ENCODE measurements around the gene PAN3. TPM values are rescaled to one million over a fixed set of nuclear protein-coding genes. Genes with fewer than 3 reads are reported as not detected.

PAN3 gene
- total and polyA plus RNA-seq, 2 experiments from 2014 or later = 27.4 to 58.2 TPM

DNA sequence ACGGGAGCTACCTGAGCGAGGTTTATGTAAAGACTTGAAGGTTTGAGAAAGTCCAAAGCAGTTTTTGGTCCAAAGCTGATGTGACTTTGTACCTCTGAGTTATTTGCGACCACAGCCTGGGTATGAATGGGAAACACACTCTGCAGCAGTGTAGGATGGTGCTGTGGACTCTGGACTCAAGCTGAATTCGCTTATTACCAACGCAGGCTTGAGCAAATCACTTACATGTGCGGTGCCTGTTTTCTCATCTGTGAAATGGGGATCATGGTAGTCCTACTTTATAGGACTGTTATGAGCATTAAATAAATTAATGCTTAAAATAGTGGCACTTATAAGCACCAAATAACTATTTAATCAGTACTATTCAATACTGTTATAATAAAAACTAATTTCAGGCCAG is 176.5 kb downstream of the PAN3 start:
- Mint-ChIP-seq H3K4me3 (no peak overlapping the region), H3K27me3 (ENCODE audit: insufficient read depth, low read depth, poor library complexity) (peaks cover 8% of the 10 kb centered on the region), H3K36me3 (ENCODE audit: low read depth) (peaks cover 21% of the 10 kb centered on the region), H3K9me3 (no peaks in the 10 kb centered on the region), H3K4me1 (no peaks in the 10 kb centered on the region), H3K27ac (no peak overlapping the region)
- Histone ChIP-seq H3K27me3 (ENCODE audit: insufficient read depth) (no peaks in the 10 kb centered on the region), H3K4me3 (no peak overlapping the region), H3K27ac (ENCODE audit: low read depth) (no peak overlapping the region), H3K79me2 (replicated peaks; ENCODE audit: insufficient read depth) (no peaks in the 10 kb centered on the region), H3K4me2 (no peak overlapping the region), H3K9me2 (ENCODE audit: insufficient read depth) (no peaks in the 10 kb centered on the region), H3K36me3 (ENCODE audit: insufficient read depth) (peaks cover 21% of the 10 kb centered on the region; the same call in 1 of the 2 replicates), H3K4me1 (ENCODE audit: insufficient read depth) (no peaks in the 10 kb centered on the region), H3F3A (replicated peaks; ENCODE audit: low read depth) (no peaks in the 10 kb centered on the region), H2AFZ (no peak overlapping the region), H4K20me1 (replicated peaks; ENCODE audit: insufficient read depth) (no peaks in the 10 kb centered on the region)
- no peak for ATAC-seq
- DNase-seq (ENCODE audit: low spot score) = no peak
- TF ChIP-seq ZNF114 (CRISPR knock-in tag; IDR thresholded peaks at IDR 0.05) = no peak
- TF ChIP-seq, protein P1, sequence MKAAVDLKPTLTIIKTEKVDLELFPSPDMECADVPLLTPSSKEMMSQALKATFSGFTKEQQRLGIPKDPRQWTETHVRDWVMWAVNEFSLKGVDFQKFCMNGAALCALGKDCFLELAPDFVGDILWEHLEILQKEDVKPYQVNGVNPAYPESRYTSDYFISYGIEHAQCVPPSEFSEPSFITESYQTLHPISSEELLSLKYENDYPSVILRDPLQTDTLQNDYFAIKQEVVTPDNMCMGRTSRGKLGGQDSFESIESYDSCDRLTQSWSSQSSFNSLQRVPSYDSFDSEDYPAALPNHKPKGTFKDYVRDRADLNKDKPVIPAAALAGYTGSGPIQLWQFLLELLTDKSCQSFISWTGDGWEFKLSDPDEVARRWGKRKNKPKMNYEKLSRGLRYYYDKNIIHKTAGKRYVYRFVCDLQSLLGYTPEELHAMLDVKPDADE (IDR thresholded peaks at IDR 0.05) = no peak
- no peak for TF ChIP-seq CREB1 (CRISPR knock-in tag; IDR thresholded peaks at IDR 0.05; ENCODE audit: low read depth)
- TF ChIP-seq, protein P2, sequence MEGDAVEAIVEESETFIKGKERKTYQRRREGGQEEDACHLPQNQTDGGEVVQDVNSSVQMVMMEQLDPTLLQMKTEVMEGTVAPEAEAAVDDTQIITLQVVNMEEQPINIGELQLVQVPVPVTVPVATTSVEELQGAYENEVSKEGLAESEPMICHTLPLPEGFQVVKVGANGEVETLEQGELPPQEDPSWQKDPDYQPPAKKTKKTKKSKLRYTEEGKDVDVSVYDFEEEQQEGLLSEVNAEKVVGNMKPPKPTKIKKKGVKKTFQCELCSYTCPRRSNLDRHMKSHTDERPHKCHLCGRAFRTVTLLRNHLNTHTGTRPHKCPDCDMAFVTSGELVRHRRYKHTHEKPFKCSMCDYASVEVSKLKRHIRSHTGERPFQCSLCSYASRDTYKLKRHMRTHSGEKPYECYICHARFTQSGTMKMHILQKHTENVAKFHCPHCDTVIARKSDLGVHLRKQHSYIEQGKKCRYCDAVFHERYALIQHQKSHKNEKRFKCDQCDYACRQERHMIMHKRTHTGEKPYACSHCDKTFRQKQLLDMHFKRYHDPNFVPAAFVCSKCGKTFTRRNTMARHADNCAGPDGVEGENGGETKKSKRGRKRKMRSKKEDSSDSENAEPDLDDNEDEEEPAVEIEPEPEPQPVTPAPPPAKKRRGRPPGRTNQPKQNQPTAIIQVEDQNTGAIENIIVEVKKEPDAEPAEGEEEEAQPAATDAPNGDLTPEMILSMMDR (conservative IDR thresholded peaks at IDR 0.05; ENCODE audit: low read depth in 2 of 2) = no peak
- TF ChIP-seq NANOG (IDR thresholded peaks at IDR 0.05; ENCODE audit: borderline replicate concordance) = no peak
- no peak for TF ChIP-seq ZNF331 (CRISPR knock-in tag; IDR thresholded peaks at IDR 0.05; ENCODE audit: low read depth)
- TF ChIP-seq, protein P3, sequence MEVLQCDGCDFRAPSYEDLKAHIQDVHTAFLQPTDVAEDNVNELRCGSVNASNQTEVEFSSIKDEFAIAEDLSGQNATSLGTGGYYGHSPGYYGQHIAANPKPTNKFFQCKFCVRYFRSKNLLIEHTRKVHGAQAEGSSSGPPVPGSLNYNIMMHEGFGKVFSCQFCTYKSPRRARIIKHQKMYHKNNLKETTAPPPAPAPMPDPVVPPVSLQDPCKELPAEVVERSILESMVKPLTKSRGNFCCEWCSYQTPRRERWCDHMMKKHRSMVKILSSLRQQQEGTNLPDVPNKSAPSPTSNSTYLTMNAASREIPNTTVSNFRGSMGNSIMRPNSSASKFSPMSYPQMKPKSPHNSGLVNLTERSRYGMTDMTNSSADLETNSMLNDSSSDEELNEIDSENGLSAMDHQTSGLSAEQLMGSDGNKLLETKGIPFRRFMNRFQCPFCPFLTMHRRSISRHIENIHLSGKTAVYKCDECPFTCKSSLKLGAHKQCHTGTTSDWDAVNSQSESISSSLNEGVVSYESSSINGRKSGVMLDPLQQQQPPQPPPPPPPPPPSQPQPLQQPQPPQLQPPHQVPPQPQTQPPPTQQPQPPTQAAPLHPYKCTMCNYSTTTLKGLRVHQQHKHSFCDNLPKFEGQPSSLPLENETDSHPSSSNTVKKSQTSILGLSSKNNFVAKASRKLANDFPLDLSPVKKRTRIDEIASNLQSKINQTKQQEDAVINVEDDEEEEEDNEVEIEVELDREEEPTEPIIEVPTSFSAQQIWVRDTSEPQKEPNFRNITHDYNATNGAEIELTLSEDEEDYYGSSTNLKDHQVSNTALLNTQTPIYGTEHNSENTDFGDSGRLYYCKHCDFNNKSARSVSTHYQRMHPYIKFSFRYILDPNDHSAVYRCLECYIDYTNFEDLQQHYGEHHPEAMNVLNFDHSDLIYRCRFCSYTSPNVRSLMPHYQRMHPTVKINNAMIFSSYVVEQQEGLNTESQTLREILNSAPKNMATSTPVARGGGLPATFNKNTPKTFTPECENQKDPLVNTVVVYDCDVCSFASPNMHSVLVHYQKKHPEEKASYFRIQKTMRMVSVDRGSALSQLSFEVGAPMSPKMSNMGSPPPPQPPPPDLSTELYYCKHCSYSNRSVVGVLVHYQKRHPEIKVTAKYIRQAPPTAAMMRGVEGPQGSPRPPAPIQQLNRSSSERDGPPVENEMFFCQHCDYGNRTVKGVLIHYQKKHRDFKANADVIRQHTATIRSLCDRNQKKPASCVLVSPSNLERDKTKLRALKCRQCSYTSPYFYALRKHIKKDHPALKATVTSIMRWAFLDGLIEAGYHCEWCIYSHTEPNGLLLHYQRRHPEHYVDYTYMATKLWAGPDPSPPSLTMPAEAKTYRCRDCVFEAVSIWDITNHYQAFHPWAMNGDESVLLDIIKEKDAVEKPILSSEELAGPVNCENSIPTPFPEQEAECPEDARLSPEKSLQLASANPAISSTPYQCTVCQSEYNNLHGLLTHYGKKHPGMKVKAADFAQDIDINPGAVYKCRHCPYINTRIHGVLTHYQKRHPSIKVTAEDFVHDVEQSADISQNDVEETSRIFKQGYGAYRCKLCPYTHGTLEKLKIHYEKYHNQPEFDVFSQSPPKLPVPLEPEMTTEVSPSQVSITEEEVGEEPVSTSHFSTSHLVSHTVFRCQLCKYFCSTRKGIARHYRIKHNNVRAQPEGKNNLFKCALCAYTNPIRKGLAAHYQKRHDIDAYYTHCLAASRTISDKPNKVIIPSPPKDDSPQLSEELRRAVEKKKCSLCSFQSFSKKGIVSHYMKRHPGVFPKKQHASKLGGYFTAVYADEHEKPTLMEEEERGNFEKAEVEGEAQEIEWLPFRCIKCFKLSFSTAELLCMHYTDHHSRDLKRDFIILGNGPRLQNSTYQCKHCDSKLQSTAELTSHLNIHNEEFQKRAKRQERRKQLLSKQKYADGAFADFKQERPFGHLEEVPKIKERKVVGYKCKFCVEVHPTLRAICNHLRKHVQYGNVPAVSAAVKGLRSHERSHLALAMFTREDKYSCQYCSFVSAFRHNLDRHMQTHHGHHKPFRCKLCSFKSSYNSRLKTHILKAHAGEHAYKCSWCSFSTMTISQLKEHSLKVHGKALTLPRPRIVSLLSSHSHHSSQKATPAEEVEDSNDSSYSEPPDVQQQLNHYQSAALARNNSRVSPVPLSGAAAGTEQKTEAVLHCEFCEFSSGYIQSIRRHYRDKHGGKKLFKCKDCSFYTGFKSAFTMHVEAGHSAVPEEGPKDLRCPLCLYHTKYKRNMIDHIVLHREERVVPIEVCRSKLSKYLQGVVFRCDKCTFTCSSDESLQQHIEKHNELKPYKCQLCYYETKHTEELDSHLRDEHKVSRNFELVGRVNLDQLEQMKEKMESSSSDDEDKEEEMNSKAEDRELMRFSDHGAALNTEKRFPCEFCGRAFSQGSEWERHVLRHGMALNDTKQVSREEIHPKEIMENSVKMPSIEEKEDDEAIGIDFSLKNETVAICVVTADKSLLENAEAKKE (CRISPR knock-in tag; IDR thresholded peaks at IDR 0.05) = no peak
- TF ChIP-seq POLR2AphosphoS5 (IDR thresholded peaks at IDR 0.05; ENCODE audit: low read depth) = no peak
- no peak for TF ChIP-seq JUNB (IDR thresholded peaks at IDR 0.05; ENCODE audit: unreplicated experiment)
- TF ChIP-seq EZH2phosphoT487 (IDR thresholded peaks at IDR 0.05; ENCODE audit: unreplicated experiment) = no peak
- TF ChIP-seq, protein P4, sequence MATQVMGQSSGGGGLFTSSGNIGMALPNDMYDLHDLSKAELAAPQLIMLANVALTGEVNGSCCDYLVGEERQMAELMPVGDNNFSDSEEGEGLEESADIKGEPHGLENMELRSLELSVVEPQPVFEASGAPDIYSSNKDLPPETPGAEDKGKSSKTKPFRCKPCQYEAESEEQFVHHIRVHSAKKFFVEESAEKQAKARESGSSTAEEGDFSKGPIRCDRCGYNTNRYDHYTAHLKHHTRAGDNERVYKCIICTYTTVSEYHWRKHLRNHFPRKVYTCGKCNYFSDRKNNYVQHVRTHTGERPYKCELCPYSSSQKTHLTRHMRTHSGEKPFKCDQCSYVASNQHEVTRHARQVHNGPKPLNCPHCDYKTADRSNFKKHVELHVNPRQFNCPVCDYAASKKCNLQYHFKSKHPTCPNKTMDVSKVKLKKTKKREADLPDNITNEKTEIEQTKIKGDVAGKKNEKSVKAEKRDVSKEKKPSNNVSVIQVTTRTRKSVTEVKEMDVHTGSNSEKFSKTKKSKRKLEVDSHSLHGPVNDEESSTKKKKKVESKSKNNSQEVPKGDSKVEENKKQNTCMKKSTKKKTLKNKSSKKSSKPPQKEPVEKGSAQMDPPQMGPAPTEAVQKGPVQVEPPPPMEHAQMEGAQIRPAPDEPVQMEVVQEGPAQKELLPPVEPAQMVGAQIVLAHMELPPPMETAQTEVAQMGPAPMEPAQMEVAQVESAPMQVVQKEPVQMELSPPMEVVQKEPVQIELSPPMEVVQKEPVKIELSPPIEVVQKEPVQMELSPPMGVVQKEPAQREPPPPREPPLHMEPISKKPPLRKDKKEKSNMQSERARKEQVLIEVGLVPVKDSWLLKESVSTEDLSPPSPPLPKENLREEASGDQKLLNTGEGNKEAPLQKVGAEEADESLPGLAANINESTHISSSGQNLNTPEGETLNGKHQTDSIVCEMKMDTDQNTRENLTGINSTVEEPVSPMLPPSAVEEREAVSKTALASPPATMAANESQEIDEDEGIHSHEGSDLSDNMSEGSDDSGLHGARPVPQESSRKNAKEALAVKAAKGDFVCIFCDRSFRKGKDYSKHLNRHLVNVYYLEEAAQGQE (IDR thresholded peaks at IDR 0.05; ENCODE audit: unreplicated experiment) = no peak
- no peak for TF ChIP-seq STAT1 (IDR thresholded peaks at IDR 0.05; ENCODE audit: unreplicated experiment)

Measured in GM23338 (cell line).